CD4-positive, alpha-beta memory T cell (primary cell): ENCODE data around the gene PBX3. TPM values are rescaled to one million over a fixed set of nuclear protein-coding genes. Genes with fewer than 3 reads are reported as not detected.

Source experiments
- CTCF ChIA-PET: fragments of 350-600 bp; sonication (Branson Sonifier 250); formaldehyde crosslinking; loops from one replicate; lab custom pipeline; 2021; ENCODE audit warnings: inconsistent platforms; ENCODE audit not compliant: partially characterized antibody; lab: Charles Lee
- POLR2A ChIA-PET: fragments of 350-600 bp; sonication (Branson Sonifier 250); formaldehyde crosslinking; loops from one replicate; lab custom pipeline; 2021; ENCODE audit not compliant: partially characterized antibody; lab: Charles Lee
- DNase-seq, 5 donors: peaks; one replicate each; pipeline versions ENCODE4 v3.0.0 to v3.0.0-alpha.2; 2020 to 2022; ENCODE audit warnings: mixed read lengths in 1 of 5
- H3K27ac ChIP-seq: one replicate; pipeline ENCODE4 v1.7.0; 2013; ENCODE audit warnings: low read depth, low read length
- H3K27me3 ChIP-seq: 2 replicates; pipeline ENCODE4 v1.7.0; 2013; ENCODE audit warnings: mild to moderate bottlenecking, low read length, moderate library complexity; ENCODE audit not compliant: insufficient read depth
- H3K36me3 ChIP-seq: 2 replicates; pipeline ENCODE4 v1.7.0; 2013; ENCODE audit warnings: mild to moderate bottlenecking, low read length, moderate library complexity; ENCODE audit not compliant: insufficient read depth
- H3K4me1 ChIP-seq: 2 replicates; pipeline ENCODE4 v1.7.0; 2013; ENCODE audit warnings: mild to moderate bottlenecking, low read length, moderate library complexity; ENCODE audit not compliant: insufficient read depth
- H3K4me3 ChIP-seq, 2 donors: one replicate each; pipeline ENCODE4 v1.7.0; 2013; ENCODE audit warnings: low read length in 2 of 2, mild to moderate bottlenecking in 1 of 2
- H3K9me3 ChIP-seq, 2 donors: one replicate each; pipeline ENCODE4 v1.7.0; 2013; ENCODE audit warnings: low read length in 2 of 2, control low read depth in 1 of 2; ENCODE audit not compliant: control insufficient read depth in 1 of 2
- H3K27ac Mint-ChIP-seq, 7 donors: one replicate each; pipeline ENCODE4 v1.8.0; 2020 to 2021; ENCODE audit warnings: mixed read lengths in 7 of 7, mild to moderate bottlenecking in 6 of 7, inconsistent platforms in 3 of 7, moderate library complexity in 3 of 7
- H3K27me3 Mint-ChIP-seq, 2 donors: one replicate each; pipeline ENCODE4 v1.8.0; 2020 to 2021; ENCODE audit warnings: mixed read lengths in 2 of 2
- H3K36me3 Mint-ChIP-seq, 2 donors: one replicate each; pipeline ENCODE4 v1.8.0; 2020 to 2021; ENCODE audit warnings: mixed read lengths in 2 of 2, inconsistent platforms in 1 of 2, mild to moderate bottlenecking in 1 of 2
- H3K4me1 Mint-ChIP-seq, 4 donors: one replicate each; pipeline ENCODE4 v1.8.0; 2020 to 2021; ENCODE audit warnings: mixed read lengths in 4 of 4, mild to moderate bottlenecking in 1 of 4
- H3K4me3 Mint-ChIP-seq, 8 donors: one replicate each; pipeline ENCODE4 v1.8.0; 2020 to 2021; ENCODE audit warnings: mixed read lengths in 8 of 8, mild to moderate bottlenecking in 7 of 8, moderate library complexity in 6 of 8, inconsistent platforms in 3 of 8
- H3K9me3 Mint-ChIP-seq, 8 donors: one replicate each; pipeline ENCODE4 v1.8.0; 2020 to 2021; ENCODE audit warnings: mixed read lengths in 8 of 8, mild to moderate bottlenecking in 5 of 8, inconsistent platforms in 3 of 8, moderate library complexity in 1 of 8
- intact Hi-C: fragments of 100-400 bp; cut with micrococcal nuclease; formaldehyde crosslinking; loops from one replicate; pipeline ENCODE4 v1.15.1; 2023
- polyA plus RNA-seq, 2 donors: library from polyadenylated mRNA; unstranded; fragments of 300-500 nt; fragmentation: Illumina TruSeq; gene quantifications; one replicate each; pipeline ENCODE4 v1.2.3, GENCODE V29; 2021
- total RNA-seq, 2 experiments: library from RNA; stranded (reverse); gene quantifications; one replicate each; pipeline ENCODE4 v1.2.3, GENCODE V29; 2021

PBX3 gene
- total and polyA plus RNA-seq, 4 experiments from 2014 or later = 2.2 to 17.0 (median 10.4) TPM

DNA sequence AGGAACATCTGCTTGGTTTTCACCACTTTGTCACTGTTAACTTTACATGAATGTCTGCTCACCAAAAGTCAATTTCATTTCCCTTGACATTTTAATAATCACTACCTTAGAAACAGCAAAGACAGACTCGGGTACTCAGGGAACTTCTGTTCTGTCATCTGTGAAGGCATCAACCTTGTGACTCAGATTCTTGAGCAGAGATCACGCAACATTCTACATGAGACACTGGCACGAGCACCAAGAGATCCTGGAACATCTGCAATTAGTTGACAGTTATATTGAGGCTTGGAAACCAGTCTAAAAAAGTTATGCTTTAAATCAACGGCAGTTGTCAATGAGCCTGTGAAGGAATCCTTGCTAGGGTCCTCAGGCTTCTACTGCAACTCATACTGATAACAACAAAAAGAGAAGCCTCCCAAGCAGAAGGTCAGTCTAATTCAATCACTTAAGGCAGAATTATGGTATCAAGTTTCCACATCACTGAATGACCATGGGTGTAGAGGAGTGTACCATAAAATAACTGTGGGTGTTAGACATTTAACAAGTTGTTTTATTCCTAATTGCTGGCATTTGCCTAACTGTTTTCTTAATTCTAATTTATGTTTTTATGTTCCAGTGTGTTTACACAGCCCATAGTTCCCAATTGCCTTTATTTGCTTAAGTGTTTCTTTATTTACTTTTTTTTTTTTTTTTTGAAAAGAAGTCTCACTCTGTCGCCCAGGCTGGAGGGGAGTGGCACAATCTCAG is 3.3 kb upstream of the PBX3 start:
- Mint-ChIP-seq H3K9me3 (no peaks in the 10 kb centered on the region), H3K27ac (no peak overlapping the region), H3K36me3 (peaks cover 0 to 9% of the 10 kb centered on the region in 2 donors), H3K4me3 (no peak overlapping the region), H3K4me1 (peaks cover 4 to 16% (median 11%) of the 10 kb centered on the region in 4 donors), H3K27me3 (no peaks in the 10 kb centered on the region)
- Histone ChIP-seq H3K9me3 (no peaks in the 10 kb centered on the region), H3K27me3 (no peaks in the 10 kb centered on the region), H3K4me3 (no peak overlapping the region), H3K27ac (no peak overlapping the region), H3K4me1 (peaks cover 10% of the 10 kb centered on the region), H3K36me3 (no peaks in the 10 kb centered on the region)
- POLR2A ChIA-PET = no interaction called here
- intact Hi-C loops = no loop called here
- no peak for DNase-seq
- CTCF ChIA-PET = interaction anchor here (2.5 kb wide), 1 partner anchor 37 kb away, joined by 8 read pairs; the partner anchor contains the start of gene MAPKAP1

DNA sequence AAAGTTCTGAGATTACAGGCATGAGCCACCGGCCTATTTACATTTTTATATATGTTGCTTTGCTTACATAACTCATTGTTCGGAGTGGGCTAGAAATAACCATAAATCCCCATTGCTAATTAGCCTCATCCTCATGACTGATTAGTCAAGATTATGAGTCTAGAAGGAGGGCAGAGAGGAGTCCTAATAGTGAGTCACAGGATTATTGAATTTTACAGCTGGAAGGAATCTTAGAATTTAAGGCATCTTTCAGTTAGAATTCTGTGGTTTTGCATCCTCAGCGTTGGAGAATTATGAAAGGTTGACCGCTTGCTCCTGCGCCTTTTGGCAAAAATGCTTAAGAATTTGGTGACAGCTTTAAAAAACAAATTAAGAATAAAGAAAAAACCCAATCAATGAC is 2.6 kb upstream of the PBX3 start:
- ChIA-PET CTCF (interaction anchor here (2.5 kb wide), 1 partner anchor 38 kb away, joined by 8 read pairs; the partner anchor contains the start of gene MAPKAP1), POLR2A (interaction anchor here (1.7 to 2.6 kb wide), 2 partner anchors 11 to 38 kb away, joined by 4 to 22 read pairs; partner anchors contain the start of gene MAPKAP1)
- H3K27me3 ChIP-seq = no peaks in the 10 kb centered on the region
- no peaks in the 10 kb centered on the region for H3K9me3 ChIP-seq
- Mint-ChIP-seq H3K4me1 (peaks cover 9 to 23% (median 15%) of the 10 kb centered on the region in 4 donors), H3K4me3 (peak overlapping the region in 3 of 8 donors; percentile 0 to 99 (median 95)), H3K9me3 (no peaks in the 10 kb centered on the region), H3K27me3 (no peaks in the 10 kb centered on the region), H3K36me3 (peaks cover 0 to 10% of the 10 kb centered on the region in 2 donors), H3K27ac (peak overlapping the region in 2 of 7 donors; percentile 74 to 98)
- H3K4me3 ChIP-seq = no peak overlapping the region
- H3K4me1 ChIP-seq = peaks cover 18% of the 10 kb centered on the region
- H3K27ac ChIP-seq = no peak overlapping the region
- intact Hi-C loops = loop anchor here (5.0 kb wide), 2 partner anchors 83 to 143 kb away; no protein-coding TSS in a partner anchor
- H3K36me3 ChIP-seq = no peaks in the 10 kb centered on the region
- DNase-seq = no peak

DNA sequence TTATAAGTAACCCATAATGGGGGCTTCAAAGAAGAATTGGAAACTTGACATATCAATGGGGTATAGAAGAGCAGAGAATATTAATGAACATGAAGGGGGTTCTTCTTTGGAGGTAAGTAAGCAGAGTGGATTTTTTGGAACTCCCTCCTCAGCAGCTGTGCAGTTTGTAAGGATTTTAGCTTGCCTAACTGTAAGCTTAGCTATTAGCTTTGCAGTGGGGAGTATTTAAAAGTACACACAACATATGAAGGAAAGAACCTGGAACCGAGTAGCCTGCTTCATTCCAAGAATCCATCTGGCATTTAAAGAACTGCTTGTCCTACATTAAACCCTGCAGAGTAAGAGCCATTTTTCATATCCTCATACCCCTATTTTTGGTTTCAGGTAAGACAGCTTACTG is 2.2 kb upstream of the PBX3 start:
- Mint-ChIP-seq H3K36me3 (peaks cover 0 to 10% of the 10 kb centered on the region in 2 donors), H3K4me3 (peak overlapping the region; percentile 91 to 99 (median 94)), H3K27ac (peak overlapping the region in 3 of 7 donors; percentile 91 to 98 (median 94)), H3K4me1 (peaks cover 9 to 25% (median 18%) of the 10 kb centered on the region in 4 donors), H3K9me3 (no peaks in the 10 kb centered on the region), H3K27me3 (no peaks in the 10 kb centered on the region)
- Histone ChIP-seq H3K27me3 (no peaks in the 10 kb centered on the region), H3K27ac (no peak overlapping the region), H3K9me3 (no peaks in the 10 kb centered on the region), H3K4me1 (peaks cover 20% of the 10 kb centered on the region), H3K4me3 (no peak overlapping the region), H3K36me3 (no peaks in the 10 kb centered on the region)
- CTCF ChIA-PET = interaction anchor here (1.0 to 2.5 kb wide), 2 partner anchors 30 to 38 kb away, joined by 3 to 8 read pairs; partner anchors contain the start of gene MAPKAP1
- no peak for DNase-seq
- POLR2A ChIA-PET = interaction anchor here (1.7 to 2.6 kb wide), 4 partner anchors 11 to 85 kb away, joined by 4 to 22 read pairs (median 8); partner anchors contain the start of gene MAPKAP1
- intact Hi-C loops = loop anchor here (5.0 kb wide), 2 partner anchors 82 to 142 kb away; no protein-coding TSS in a partner anchor

DNA sequence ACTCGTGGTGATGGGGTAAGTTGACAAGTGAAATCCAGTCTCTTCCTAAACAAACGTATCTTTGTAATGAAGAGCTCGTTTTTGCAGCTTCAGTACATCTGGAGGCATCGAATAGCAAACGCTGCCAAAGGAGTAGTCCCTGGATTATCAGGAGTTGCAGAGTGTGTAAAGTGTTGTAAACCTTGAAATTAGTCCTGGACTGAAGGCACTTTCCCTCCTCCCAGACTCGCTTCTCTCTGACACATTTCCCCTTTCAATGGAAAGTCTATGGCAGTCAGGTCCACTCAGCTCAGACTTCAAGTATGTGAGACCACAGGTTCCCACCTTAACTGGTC is 1.5 kb upstream of the PBX3 start:
- POLR2A ChIA-PET = interaction anchor here (1.0 to 2.6 kb wide), 6 partner anchors 10 to 505 kb away, joined by 3 to 22 read pairs (median 5); partner anchors contain the start of genes HSPA5 and MAPKAP1
- H3K4me3 ChIP-seq = peak overlapping the region; percentile 66 to 78
- intact Hi-C loops = loop anchor here (1.0 to 5.0 kb wide), 4 partner anchors 38 to 187 kb away; partner anchors contain the start of gene MAPKAP1
- peak overlapping the region; percentile 42 for H3K27ac ChIP-seq
- Mint-ChIP-seq H3K4me1 (peaks cover 13 to 30% (median 22%) of the 10 kb centered on the region in 4 donors), H3K36me3 (peaks cover 0 to 10% of the 10 kb centered on the region in 2 donors), H3K9me3 (no peaks in the 10 kb centered on the region), H3K4me3 (peak overlapping the region; percentile 91 to 99 (median 94)), H3K27me3 (no peaks in the 10 kb centered on the region), H3K27ac (peak overlapping the region; percentile 90 to 98 (median 93))
- H3K4me1 ChIP-seq = peaks cover 26% of the 10 kb centered on the region
- CTCF ChIA-PET = interaction anchor here (1.0 to 2.5 kb wide), 2 partner anchors 31 to 39 kb away, joined by 3 to 8 read pairs; partner anchors contain the start of gene MAPKAP1
- no peaks in the 10 kb centered on the region for H3K36me3 ChIP-seq
- DNase-seq = no peak
- H3K9me3 ChIP-seq = no peaks in the 10 kb centered on the region
- H3K27me3 ChIP-seq = no peaks in the 10 kb centered on the region

DNA sequence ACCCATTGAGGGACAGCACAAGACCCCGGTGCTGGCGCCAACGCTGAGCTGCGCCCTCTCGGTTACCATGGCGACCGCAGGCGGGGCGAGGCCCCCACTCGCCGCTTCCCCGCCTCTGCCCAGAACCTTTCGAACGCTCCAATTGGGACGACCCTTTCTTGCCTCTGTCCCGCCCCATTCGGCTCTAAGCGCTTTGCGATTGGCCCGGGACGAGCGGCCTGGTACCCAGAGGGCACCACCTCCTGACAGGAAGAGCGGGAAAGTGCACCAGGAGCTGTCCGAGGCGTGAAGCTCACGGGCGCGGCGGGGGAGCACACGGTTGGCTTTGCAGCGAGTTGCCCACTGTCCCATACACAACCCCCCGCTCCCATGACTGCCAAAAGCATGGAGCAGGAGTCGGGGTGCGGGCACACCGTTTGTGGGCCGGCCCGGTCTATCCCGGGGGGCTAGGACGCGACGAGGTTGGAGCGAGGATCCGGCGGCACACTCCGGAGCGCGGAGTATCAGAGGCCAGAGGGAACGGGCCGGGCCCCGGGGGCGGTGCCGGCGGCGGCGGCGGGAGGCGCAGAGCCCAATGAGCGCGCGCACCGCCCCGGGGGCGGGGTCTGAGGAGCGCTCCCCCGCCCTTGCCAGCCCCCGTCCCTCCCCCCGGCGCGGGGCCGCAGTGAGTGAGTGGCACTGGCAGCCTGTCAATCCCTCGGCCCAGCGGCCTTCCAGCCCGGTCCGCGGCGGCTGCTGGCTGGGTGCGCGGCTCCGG is 978 bp upstream of the PBX3 start:
- H3K4me3 ChIP-seq = peak overlapping the region; percentile 66 to 78
- H3K27ac Mint-ChIP-seq = peak overlapping the region; percentile 90 to 98 (median 93)
- H3K27ac ChIP-seq = peak overlapping the region; percentile 42
- DNase-seq = peak; percentile 88 to 92 (median 90)
- H3K36me3 ChIP-seq = no peaks in the 10 kb centered on the region
- no peaks in the 10 kb centered on the region for H3K9me3 ChIP-seq
- peak overlapping the region; percentile 91 to 99 (median 94) for H3K4me3 Mint-ChIP-seq
- no peaks in the 10 kb centered on the region for H3K9me3 Mint-ChIP-seq
- CTCF ChIA-PET = interaction anchor here (1.0 to 2.5 kb wide), 2 partner anchors 31 to 39 kb away, joined by 3 to 8 read pairs; partner anchors contain the start of gene MAPKAP1
- H3K4me1 ChIP-seq = peaks cover 28% of the 10 kb centered on the region
- no peaks in the 10 kb centered on the region for H3K27me3 Mint-ChIP-seq
- POLR2A ChIA-PET = interaction anchor here (1.0 to 2.6 kb wide), 6 partner anchors 10 to 505 kb away, joined by 3 to 22 read pairs (median 5); partner anchors contain the start of genes HSPA5 and MAPKAP1
- peaks cover 14 to 32% (median 24%) of the 10 kb centered on the region in 4 donors for H3K4me1 Mint-ChIP-seq
- intact Hi-C loops = loop anchor here (1.0 to 5.0 kb wide), 4 partner anchors 39 to 187 kb away; partner anchors contain the start of gene MAPKAP1
- no peaks in the 10 kb centered on the region for H3K27me3 ChIP-seq
- H3K36me3 Mint-ChIP-seq = peaks cover 0 to 10% of the 10 kb centered on the region in 2 donors

DNA sequence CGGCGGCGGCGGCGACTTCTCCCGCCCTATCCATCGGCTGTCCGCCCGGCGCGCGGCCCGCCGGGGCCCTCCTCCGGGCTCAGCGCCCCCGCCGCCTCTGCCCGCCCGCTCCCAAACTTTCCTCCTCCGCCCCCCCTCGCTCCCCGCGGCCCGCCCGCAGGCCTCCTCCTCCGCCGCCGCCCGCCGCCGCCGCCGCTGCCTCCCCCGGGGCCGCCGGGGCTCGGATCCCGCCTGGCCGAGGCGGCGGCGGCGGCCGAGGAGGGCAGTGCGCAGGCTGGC is 460 bp upstream of the PBX3 start:
- ChIA-PET CTCF (no interaction called here), POLR2A (interaction anchor here (1.1 to 2.6 kb wide), 4 partner anchors 15 to 506 kb away, joined by 3 to 22 read pairs (median 8); partner anchors contain the start of genes HSPA5 and MAPKAP1)
- no peaks in the 10 kb centered on the region for H3K36me3 ChIP-seq
- H3K27ac ChIP-seq = peak overlapping the region; percentile 42
- no peaks in the 10 kb centered on the region for H3K9me3 ChIP-seq
- peak overlapping the region in 1 of 2 donors; percentile 66 for H3K4me3 ChIP-seq
- H3K4me1 ChIP-seq = peaks cover 28% of the 10 kb centered on the region
- DNase-seq = no peak
- Mint-ChIP-seq H3K9me3 (no peaks in the 10 kb centered on the region), H3K4me3 (peak overlapping the region in 3 of 8 donors; percentile 91 to 95 (median 94)), H3K27ac (no peak overlapping the region), H3K36me3 (peaks cover 0 to 10% of the 10 kb centered on the region in 2 donors), H3K4me1 (peaks cover 14 to 32% (median 24%) of the 10 kb centered on the region in 4 donors), H3K27me3 (no peaks in the 10 kb centered on the region)
- intact Hi-C loops = loop anchor here (1.0 to 5.0 kb wide), 4 partner anchors 39 to 188 kb away; partner anchors contain the start of gene MAPKAP1
- H3K27me3 ChIP-seq = no peaks in the 10 kb centered on the region
